Measurements from ENCODE around the gene HSD17B13.
"Not testable (repeated sequence)": the region's sequence is repeated elsewhere in the genome, so short reads cannot be mapped to it uniquely, and the experiment has no call there.

HSD17B13 gene

DNA sequence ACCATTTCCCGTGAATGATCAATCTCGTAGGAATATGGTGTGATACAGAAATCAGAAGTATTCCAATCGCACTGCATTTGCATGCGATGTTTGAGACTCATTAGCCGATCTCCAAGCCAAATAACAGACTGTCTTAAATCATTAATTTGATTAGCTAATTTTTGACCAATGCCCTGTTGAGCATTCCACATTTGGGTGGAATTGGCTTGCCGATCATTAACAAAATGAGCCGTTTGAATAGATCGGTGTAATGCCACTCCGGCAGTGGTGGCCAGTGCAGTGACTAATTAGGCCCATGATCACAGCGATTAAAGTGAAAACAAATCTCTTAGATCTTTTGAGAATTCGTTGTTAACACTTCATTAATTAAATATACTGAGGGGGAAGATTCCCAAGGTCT lies 27.8 kb downstream of the HSD17B13 start:
- H3K14ac ChIP-seq (ENCODE audit: low read length); H2AFZ ChIP-seq (ENCODE audit: low read length); H3K4me2 ChIP-seq (ENCODE audit: insufficient read depth, low read length, poor library complexity, severe bottlenecking); DNase-seq (ENCODE audit: low spot score); H4K8ac ChIP-seq (ENCODE audit: low read depth, low read length); H3K4ac ChIP-seq (ENCODE audit: low read length); H3K23ac ChIP-seq (ENCODE audit: low read depth, low read length, poor library complexity); H3K36me3 ChIP-seq (replicated peaks in 1 of 2; ENCODE audit: control insufficient read depth in 2 of 2, insufficient read depth in 2 of 2, low read length in 2 of 2); H3K79me1 ChIP-seq (ENCODE audit: low read depth, low read length); H2AK5ac ChIP-seq (ENCODE audit: low read depth, low read length); H2BK120ac ChIP-seq (ENCODE audit: low read depth, low read length); H2BK12ac ChIP-seq (ENCODE audit: low read length); H3K9me3 ChIP-seq (replicated peaks in 1 of 2; ENCODE audit: control insufficient read depth in 2 of 2, insufficient read depth in 1 of 2, low read depth in 1 of 2, low read length in 2 of 2); H2BK15ac ChIP-seq (ENCODE audit: low read length); H3K4me1 ChIP-seq (ENCODE audit: control insufficient read depth in 2 of 2, insufficient read depth in 1 of 2, low read depth in 1 of 2, low read length in 2 of 2); H3K4me3 ChIP-seq (ENCODE audit: low read length in 2 of 2); H4K91ac ChIP-seq (ENCODE audit: low read depth, low read length, poor library complexity); H2BK5ac ChIP-seq (ENCODE audit: low read length); H3K27ac ChIP-seq (replicated peaks; ENCODE audit: low read length); H3K27me3 ChIP-seq (ENCODE audit: control insufficient read depth in 3 of 3, insufficient read depth in 3 of 3, low read depth in 1 of 3, low read length in 3 of 3); H3K18ac ChIP-seq (ENCODE audit: low read length); H3K9ac ChIP-seq (ENCODE audit: low read depth, low read length, poor library complexity): not testable (repeated sequence)
- no CpG with 5 or more reads among the region's 11 CpGs for WGBS, 2 donors (ENCODE audit: extremely low coverage in 2 of 2, insufficient read length in 2 of 2, insufficient replicate concordance in 1 of 2)

DNA sequence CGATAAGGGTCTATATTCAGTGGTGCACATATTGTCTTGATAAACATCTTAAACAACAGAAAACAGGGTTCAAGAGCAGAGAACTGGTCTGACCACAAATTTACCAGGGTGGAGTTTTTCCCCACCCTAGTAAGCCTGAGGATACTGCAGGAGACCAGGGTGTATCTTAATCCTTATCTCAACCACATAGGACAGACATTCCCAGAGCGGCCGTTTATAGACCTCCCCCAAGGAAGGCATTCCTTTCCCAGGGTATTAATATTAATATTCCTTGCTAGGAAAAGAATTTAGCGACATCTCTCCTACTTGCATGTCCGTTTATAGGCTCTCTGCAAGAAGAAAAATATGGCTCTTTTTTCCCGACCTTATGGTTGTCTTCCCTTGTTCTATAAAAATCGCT lies 28.8 kb downstream of the HSD17B13 start:
- not testable (repeated sequence) for DNase-seq (ENCODE audit: low spot score); H3K36me3 ChIP-seq (replicated peaks in 1 of 2; ENCODE audit: control insufficient read depth in 2 of 2, insufficient read depth in 2 of 2, low read length in 2 of 2); H3K27me3 ChIP-seq (ENCODE audit: control insufficient read depth in 3 of 3, insufficient read depth in 3 of 3, low read depth in 1 of 3, low read length in 3 of 3); H3K14ac ChIP-seq (ENCODE audit: low read length); H2BK15ac ChIP-seq (ENCODE audit: low read length); H2BK12ac ChIP-seq (ENCODE audit: low read length); H3K18ac ChIP-seq (ENCODE audit: low read length); H3K9me3 ChIP-seq (replicated peaks in 1 of 2; ENCODE audit: control insufficient read depth in 2 of 2, insufficient read depth in 1 of 2, low read depth in 1 of 2, low read length in 2 of 2); H2AFZ ChIP-seq (ENCODE audit: low read length); H4K91ac ChIP-seq (ENCODE audit: low read depth, low read length, poor library complexity); H3K4me1 ChIP-seq (ENCODE audit: control insufficient read depth in 2 of 2, insufficient read depth in 1 of 2, low read depth in 1 of 2, low read length in 2 of 2); H2AK5ac ChIP-seq (ENCODE audit: low read depth, low read length); H3K79me1 ChIP-seq (ENCODE audit: low read depth, low read length); H3K23ac ChIP-seq (ENCODE audit: low read depth, low read length, poor library complexity); H3K4ac ChIP-seq (ENCODE audit: low read length); H3K4me3 ChIP-seq (ENCODE audit: low read length in 2 of 2); H3K9ac ChIP-seq (ENCODE audit: low read depth, low read length, poor library complexity); H3K27ac ChIP-seq (replicated peaks; ENCODE audit: low read length); H4K8ac ChIP-seq (ENCODE audit: low read depth, low read length); H3K4me2 ChIP-seq (ENCODE audit: insufficient read depth, low read length, poor library complexity, severe bottlenecking); H2BK120ac ChIP-seq (ENCODE audit: low read depth, low read length); H2BK5ac ChIP-seq (ENCODE audit: low read length)
- no CpG with 5 or more reads among the region's 7 CpGs for WGBS, 2 donors (ENCODE audit: extremely low coverage in 2 of 2, insufficient read length in 2 of 2, insufficient replicate concordance in 1 of 2)

DNA sequence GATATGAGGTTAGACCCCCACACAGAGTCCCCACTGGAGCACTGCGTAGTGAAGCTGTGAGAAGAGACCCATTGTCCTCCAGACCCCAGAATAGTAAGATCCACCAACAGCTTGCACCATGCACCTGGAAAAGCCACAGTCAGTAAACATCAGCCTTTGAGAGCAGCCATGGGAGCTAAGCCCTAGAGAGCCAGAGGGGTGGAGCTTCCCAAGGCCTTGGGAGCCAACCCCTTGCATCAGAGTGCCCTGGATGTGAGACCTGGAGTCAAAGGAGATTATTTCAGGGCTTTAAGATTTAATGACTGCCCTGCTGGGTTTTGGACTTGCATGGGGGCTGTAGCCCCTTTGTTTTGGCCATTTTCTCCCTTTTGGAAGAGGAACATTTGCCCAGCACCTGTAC lies 35.7 kb downstream of the HSD17B13 start:
- Histone ChIP-seq H3K14ac (ENCODE audit: low read length) (no peak overlapping the region), H3K23ac (ENCODE audit: low read depth, low read length, poor library complexity) (no peak overlapping the region), H2BK12ac (ENCODE audit: low read length) (no peak overlapping the region), H3K79me1 (ENCODE audit: low read depth, low read length) (no peaks in the 10 kb centered on the region), H2BK5ac (ENCODE audit: low read length) (no peak overlapping the region), H3K27ac (replicated peaks; ENCODE audit: low read length) (no peak overlapping the region), H3K9me3 (replicated peaks in 1 of 2; ENCODE audit: control insufficient read depth in 2 of 2, insufficient read depth in 1 of 2, low read depth in 1 of 2, low read length in 2 of 2) (peaks cover 5 to 13% of the 10 kb centered on the region in 2 donors), H4K8ac (ENCODE audit: low read depth, low read length) (no peak overlapping the region), H3K4me2 (ENCODE audit: insufficient read depth, low read length, poor library complexity, severe bottlenecking) (no peak overlapping the region), H3K4me1 (ENCODE audit: control insufficient read depth in 2 of 2, insufficient read depth in 1 of 2, low read depth in 1 of 2, low read length in 2 of 2) (no peaks in the 10 kb centered on the region), H3K4ac (ENCODE audit: low read length) (no peak overlapping the region), H3K27me3 (ENCODE audit: control insufficient read depth in 3 of 3, insufficient read depth in 3 of 3, low read depth in 1 of 3, low read length in 3 of 3) (no peaks in the 10 kb centered on the region), H2AFZ (ENCODE audit: low read length) (no peak overlapping the region), H3K36me3 (replicated peaks in 1 of 2; ENCODE audit: control insufficient read depth in 2 of 2, insufficient read depth in 2 of 2, low read length in 2 of 2) (no peaks in the 10 kb centered on the region), H2AK5ac (ENCODE audit: low read depth, low read length) (no peak overlapping the region), H3K4me3 (ENCODE audit: low read length in 2 of 2) (peak overlapping the region in 1 of 2 donors; percentile 54), H2BK120ac (ENCODE audit: low read depth, low read length) (no peak overlapping the region), H2BK15ac (ENCODE audit: low read length) (no peak overlapping the region), H4K91ac (ENCODE audit: low read depth, low read length, poor library complexity) (no peak overlapping the region), H3K9ac (ENCODE audit: low read depth, low read length, poor library complexity) (no peak overlapping the region), H3K18ac (ENCODE audit: low read length) (no peak overlapping the region)
- WGBS, 2 donors (ENCODE audit: extremely low coverage in 2 of 2, insufficient read length in 2 of 2, insufficient replicate concordance in 1 of 2): no CpG with 5 or more reads among the region's 1 CpG
- DNase-seq (ENCODE audit: low spot score): no peak

DNA sequence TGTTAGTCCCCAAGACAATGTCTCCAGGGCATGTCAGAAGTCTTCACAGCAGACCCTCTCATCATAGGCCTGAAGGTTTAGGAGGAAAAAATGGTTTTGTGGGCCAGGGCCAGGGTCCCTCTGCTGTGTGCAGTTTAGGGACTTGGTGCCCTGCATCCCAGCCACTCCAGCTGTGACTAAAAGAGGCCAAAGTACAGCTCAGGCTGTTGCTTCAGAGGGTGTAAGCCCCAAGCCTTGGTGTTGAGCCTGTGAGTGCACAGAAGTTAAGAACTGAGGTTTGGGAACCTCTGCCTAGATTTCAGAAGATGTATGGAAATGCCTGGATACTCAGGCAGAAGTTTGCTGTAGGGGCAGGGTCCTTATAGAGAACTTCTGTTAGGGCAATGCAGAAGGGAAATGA lies 38.4 kb downstream of the HSD17B13 start:
- H3K79me1 ChIP-seq (ENCODE audit: low read depth, low read length); H3K14ac ChIP-seq (ENCODE audit: low read length); H2BK5ac ChIP-seq (ENCODE audit: low read length): not testable (repeated sequence)

More for the DNA sequence above, 38.4 kb downstream of the HSD17B13 start:
- not testable (repeated sequence) for H3K4me1 ChIP-seq (ENCODE audit: control insufficient read depth in 2 of 2, insufficient read depth in 1 of 2, low read depth in 1 of 2, low read length in 2 of 2); H2AFZ ChIP-seq (ENCODE audit: low read length); H3K9ac ChIP-seq (ENCODE audit: low read depth, low read length, poor library complexity); H3K4me2 ChIP-seq (ENCODE audit: insufficient read depth, low read length, poor library complexity, severe bottlenecking); H3K27me3 ChIP-seq (ENCODE audit: control insufficient read depth in 3 of 3, insufficient read depth in 3 of 3, low read depth in 1 of 3, low read length in 3 of 3); H3K4me3 ChIP-seq (ENCODE audit: low read length in 2 of 2); H2AK5ac ChIP-seq (ENCODE audit: low read depth, low read length); H3K4ac ChIP-seq (ENCODE audit: low read length); H4K91ac ChIP-seq (ENCODE audit: low read depth, low read length, poor library complexity); H3K18ac ChIP-seq (ENCODE audit: low read length); H3K23ac ChIP-seq (ENCODE audit: low read depth, low read length, poor library complexity); H2BK15ac ChIP-seq (ENCODE audit: low read length); H4K8ac ChIP-seq (ENCODE audit: low read depth, low read length); H3K27ac ChIP-seq (replicated peaks; ENCODE audit: low read length); H3K36me3 ChIP-seq (replicated peaks in 1 of 2; ENCODE audit: control insufficient read depth in 2 of 2, insufficient read depth in 2 of 2, low read length in 2 of 2); DNase-seq (ENCODE audit: low spot score); H2BK120ac ChIP-seq (ENCODE audit: low read depth, low read length); H2BK12ac ChIP-seq (ENCODE audit: low read length)
- H3K9me3 ChIP-seq (replicated peaks in 1 of 2; ENCODE audit: control insufficient read depth in 2 of 2, insufficient read depth in 1 of 2, low read depth in 1 of 2, low read length in 2 of 2): peaks cover 5 to 13% of the 10 kb centered on the region in 2 donors

Measured in neuronal stem cell (in vitro differentiated cells).